Measurements from ENCODE around the gene UBE2L3. TPM values are rescaled to one million over a fixed set of nuclear protein-coding genes. Genes with fewer than 3 reads are reported as not detected.

The UBE2L3 gene
- total and polyA plus RNA-seq, 2 of the 8 experiments (the other 6 are each of a cell fraction or from before 2014, with no cell fraction given): 63.5 to 90.0 TPM

DNA sequence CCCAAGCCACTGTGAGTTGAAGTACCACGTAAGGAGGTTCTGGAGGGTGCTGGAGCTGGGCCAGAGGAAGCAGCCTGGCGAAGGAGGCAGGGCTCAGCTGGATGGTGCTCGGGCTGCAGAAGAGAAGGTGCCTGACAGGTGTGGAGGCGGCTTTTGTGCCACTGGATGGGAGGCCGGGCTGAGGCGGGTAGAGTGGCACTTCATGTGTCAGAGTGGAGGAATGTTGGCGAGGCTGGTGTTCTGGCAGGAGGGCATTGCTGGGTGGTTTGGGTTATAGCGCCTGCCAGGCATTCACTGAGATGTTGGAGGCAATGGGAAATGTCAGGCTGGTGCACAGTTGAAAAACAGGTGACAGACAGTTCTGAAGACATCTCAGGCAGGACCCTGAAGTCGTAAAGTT lies 24.2 kb downstream of the UBE2L3 start:
- POLR2A ChIA-PET (ENCODE audit: partially characterized antibody): interaction anchor here (0.6 kb wide), 1 partner anchor 24 kb away, joined by 3 read pairs; no protein-coding TSS in a partner anchor
- 0 out of 2 replicates have a peak overlapping the region, but pooled peaks have one; percentile 3 for H4K8ac ChIP-seq (ENCODE audit: extremely low read depth, insufficient read depth, low read length)
- no peak overlapping the region for H4K5ac ChIP-seq (ENCODE audit: insufficient read length, low read depth, low read length)
- FAIRE-seq: no peak
- H3K79me1 ChIP-seq (ENCODE audit: low read depth, low read length): peaks cover 23% of the 10 kb centered on the region
- no peak overlapping the region for H3K23ac ChIP-seq (ENCODE audit: insufficient read length)
- H2BK15ac ChIP-seq (ENCODE audit: low read length): no peak overlapping the region
- peaks cover 6 to 29% (median 19%) of the 10 kb centered on the region in 4 experiments for H3K36me3 ChIP-seq (ENCODE audit: control insufficient read depth in 2 of 4, insufficient read depth in 4 of 4, low read length in 3 of 4)
- H3K4me1 ChIP-seq (replicated peaks in 1 of 4; ENCODE audit: control insufficient read depth in 3 of 4, insufficient read depth in 4 of 4, low read length in 3 of 4): no peaks in the 10 kb centered on the region
- no peak overlapping the region for H3K4me3 ChIP-seq (ENCODE audit: extremely low read depth in 1 of 4, insufficient read depth in 2 of 4, low read depth in 3 of 4, low read length in 4 of 4)
- peaks cover 3 to 93% of the 10 kb centered on the region in 2 experiments for H3K79me2 ChIP-seq (ENCODE audit: control insufficient read depth in 1 of 2, insufficient read depth in 2 of 2, low read length in 2 of 2)
- H3K14ac ChIP-seq (ENCODE audit: insufficient read length): no peak overlapping the region
- no peaks in the 10 kb centered on the region for H3K9me3 ChIP-seq (ENCODE audit: insufficient read depth in 2 of 2, low read depth in 1 of 2, low read length in 1 of 2)
- CTCF ChIA-PET (ENCODE audit: partially characterized antibody): interaction anchor here (1.5 to 5.1 kb wide), 6 partner anchors 12 to 55 kb away, joined by 4 to 29 read pairs (median 16); partner anchors contain the start of gene SDF2L1
- 85% methylated on average over 9 of the region's 9 CpGs; no CpG with 5 or more reads in 1 of the 2 experiments for whole genome bisulfite sequencing, 2 experiments (ENCODE audit: extremely low coverage in 1 of 2, insufficient coverage in 1 of 2, insufficient read length in 1 of 2, insufficient replicate concordance in 2 of 2, low coverage in 1 of 2, low lambda C conversion rate in 2 of 2, missing lambda C conversion rate in 1 of 2)
- no peak overlapping the region for H3K27ac ChIP-seq (ENCODE audit: low read depth, low read length)
- H3K23me2 ChIP-seq (ENCODE audit: low read depth, low read length): no peaks in the 10 kb centered on the region
- no peaks in the 10 kb centered on the region for H3K27me3 ChIP-seq (replicated peaks in 1 of 4; ENCODE audit: control insufficient read depth in 3 of 4, extremely low read depth in 1 of 4, insufficient read depth in 3 of 4, low read length in 3 of 4)
- DNase-seq (ENCODE audit: low read depth in 1 of 2, low spot score in 2 of 2): no peak
- no peak overlapping the region for H2AK5ac ChIP-seq (ENCODE audit: low read depth, low read length)
- no peak overlapping the region for H2BK120ac ChIP-seq (replicated peaks; ENCODE audit: low read depth, low read length)
- no peak overlapping the region for H3K4ac ChIP-seq (replicated peaks; ENCODE audit: insufficient read length, low read depth, low read length)
- H3K9ac ChIP-seq (replicated peaks in 1 of 4; ENCODE audit: extremely low read depth in 1 of 4, low read depth in 3 of 4, low read length in 3 of 4): no peak overlapping the region
- no peak overlapping the region for H2BK20ac ChIP-seq (ENCODE audit: low read length)
- H3K56ac ChIP-seq (replicated peaks; ENCODE audit: insufficient read length, low read depth, low read length): no peak overlapping the region
- peaks cover 45 to 53% of the 10 kb centered on the region in 2 experiments for H4K20me1 ChIP-seq (replicated peaks in 1 of 2; ENCODE audit: control insufficient read depth in 1 of 2, insufficient read depth in 2 of 2, low read length in 2 of 2)
- H3K4me2 ChIP-seq (ENCODE audit: insufficient read depth in 1 of 2, low read depth in 2 of 2, low read length in 2 of 2): no peak overlapping the region
- H2BK12ac ChIP-seq (ENCODE audit: low read depth, low read length): no peak overlapping the region
- H3K18ac ChIP-seq (ENCODE audit: extremely low read depth, low read length): no peak overlapping the region
- no peak overlapping the region for H2AFZ ChIP-seq (ENCODE audit: low read length)
- TF ChIP-seq JUN (IDR thresholded peaks at IDR 0.05; ENCODE audit: low read depth, low read length) (no peak), SIX5 (IDR thresholded peaks at IDR 0.05; ENCODE audit: low read depth, low read length) (no peak), JUND (IDR thresholded peaks at IDR 0.05; ENCODE audit: low read length) (no peak), EGR1 (IDR thresholded peaks at IDR 0.05; ENCODE audit: borderline replicate concordance, low read depth, low read length) (no peak)
- TF ChIP-seq, protein P1, sequence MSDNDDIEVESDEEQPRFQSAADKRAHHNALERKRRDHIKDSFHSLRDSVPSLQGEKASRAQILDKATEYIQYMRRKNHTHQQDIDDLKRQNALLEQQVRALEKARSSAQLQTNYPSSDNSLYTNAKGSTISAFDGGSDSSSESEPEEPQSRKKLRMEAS (IDR thresholded peaks at IDR 0.05): no peak
- TF ChIP-seq, protein P2, sequence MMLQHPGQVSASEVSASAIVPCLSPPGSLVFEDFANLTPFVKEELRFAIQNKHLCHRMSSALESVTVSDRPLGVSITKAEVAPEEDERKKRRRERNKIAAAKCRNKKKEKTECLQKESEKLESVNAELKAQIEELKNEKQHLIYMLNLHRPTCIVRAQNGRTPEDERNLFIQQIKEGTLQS (IDR thresholded peaks at IDR 0.05; ENCODE audit: insufficient read depth, low read depth, low read length): no peak
- H2BK5ac ChIP-seq (ENCODE audit: low read depth, low read length): no peak overlapping the region
- no peak overlapping the region for H4K91ac ChIP-seq (replicated peaks; ENCODE audit: insufficient read length, low read length)
